ENCODE measurements around the gene ANKRD28. TPM values are rescaled to one million over a fixed set of nuclear protein-coding genes. Genes with fewer than 3 reads are reported as not detected.

Gene ANKRD28
- total and polyA plus RNA-seq, 9 of the 15 experiments (the other 6 are each of a cell fraction or from before 2014, with no cell fraction given), result 11.7 to 66.0 (median 36.7) TPM

DNA sequence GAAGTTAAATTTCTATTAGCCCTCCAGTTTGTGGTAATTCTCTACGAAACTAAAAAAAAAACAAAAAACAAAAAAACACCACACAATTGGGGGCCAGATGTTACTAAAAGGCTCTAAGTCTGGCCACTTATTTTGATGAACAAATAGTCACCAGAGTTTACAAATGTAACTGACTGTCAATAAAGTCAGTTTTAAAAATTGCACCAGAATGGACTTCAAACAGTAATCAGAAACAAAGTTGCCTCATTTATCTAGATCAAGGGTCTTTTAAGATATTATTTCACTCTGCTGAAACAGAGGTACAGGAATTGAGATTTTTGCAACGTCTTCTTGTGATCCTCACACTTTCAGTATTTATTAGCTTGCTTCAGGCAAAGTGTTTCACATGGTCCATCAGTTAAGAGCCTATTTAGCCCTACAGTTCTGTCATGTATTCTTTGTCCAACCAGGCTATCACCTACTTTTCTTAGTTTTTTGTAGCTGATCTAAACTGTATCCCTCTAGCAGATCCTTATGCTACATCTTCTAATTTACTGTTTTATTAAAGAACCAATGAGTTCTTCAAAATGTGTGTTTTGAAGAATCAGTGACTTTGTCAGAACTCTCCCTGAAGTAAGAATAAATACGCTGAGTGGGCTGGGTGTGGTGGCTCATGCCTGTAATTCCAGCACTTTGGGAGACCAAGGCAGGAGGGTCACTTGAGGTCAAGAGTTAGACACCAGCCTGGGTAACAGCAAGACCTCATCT, 74.7 kb downstream of the ANKRD28 start:
- H3K9ac ChIP-seq (ENCODE audit: insufficient read depth in 1 of 2, low read depth in 2 of 2, low read length in 2 of 2), result no peak overlapping the region
- no peaks in the 10 kb centered on the region for H4K20me1 ChIP-seq (replicated peaks; ENCODE audit: control insufficient read depth, insufficient read depth, low read length)
- H3K79me2 ChIP-seq (ENCODE audit: control insufficient read depth, insufficient read depth, low read length), result no peaks in the 10 kb centered on the region
- ChIA-PET POLR2A (interaction anchor here (1.5 kb wide), 1 partner anchor 11 kb away, joined by 4 read pairs; no protein-coding TSS in a partner anchor), CTCF (ENCODE audit: low intra/inter-chr PET ratio) (no interaction called here)
- no peak overlapping the region for H3K4me3 ChIP-seq
- no peaks in the 10 kb centered on the region for H3K27me3 ChIP-seq (ENCODE audit: control insufficient read depth in 2 of 2, insufficient read depth in 2 of 2, low read length in 2 of 2)
- DNase-seq (ENCODE audit: extremely low read depth in 1 of 4, low spot score in 3 of 4) (no peak), FAIRE-seq (no peak), ATAC-seq (no peak)
- WGBS (ENCODE audit: insufficient coverage, low coverage, missing lambda C conversion rate), result 65% methylated on average over 3 of the region's 3 CpGs
- no peaks in the 10 kb centered on the region for H3K9me3 ChIP-seq (replicated peaks; ENCODE audit: control insufficient read depth, insufficient read depth, low read depth, low read length)
- BruUV-seq (replicated peaks), result no TSS peak
- no peak overlapping the region for H3K27ac ChIP-seq (ENCODE audit: extremely low read depth, low read depth, low read length)
- intact Hi-C loops (cut with micrococcal nuclease), result no loop called here
- H2AFZ ChIP-seq (ENCODE audit: low read depth, low read length), result no peak overlapping the region
- H3K9me1 ChIP-seq (ENCODE audit: control insufficient read depth, insufficient read depth, low read length), result no peaks in the 10 kb centered on the region
- H3K36me3 ChIP-seq (ENCODE audit: control insufficient read depth, insufficient read depth, low read length), result peaks cover 54% of the 10 kb centered on the region
- no peak overlapping the region for H3K4me2 ChIP-seq (ENCODE audit: insufficient read depth, low read length)
- in situ Hi-C loops (cut with MboI), result no loop called here
- no peaks in the 10 kb centered on the region for H3K4me1 ChIP-seq (replicated peaks in 1 of 2; ENCODE audit: control insufficient read depth in 2 of 2, insufficient read depth in 2 of 2, low read length in 2 of 2)
- TF ChIP-seq DDX20 (tag; IDR thresholded peaks at IDR 0.05; ENCODE audit: low read depth) (no peak), SMC3 (conservative IDR thresholded peaks at IDR 0.05; ENCODE audit: insufficient read depth, low read depth, low read length) (no peak), U2AF2 (optimal IDR thresholded peaks at IDR 0.05; ENCODE audit: low read depth, low read length) (no peak), ZBTB7A (IDR thresholded peaks at IDR 0.05; ENCODE audit: borderline replicate concordance, control insufficient read depth, low read depth, low read length) (no peak), ZKSCAN3 (CRISPR knock-in tag; IDR thresholded peaks at IDR 0.05) (no peak), BHLHE40 (IDR thresholded peaks at IDR 0.05; ENCODE audit: low read length) (no peak), POLR2G (IDR thresholded peaks at IDR 0.05; ENCODE audit: low read depth, low read length) (no peak), JUN (IDR thresholded peaks at IDR 0.05; ENCODE audit: borderline replicate concordance, low read depth, low read length) (no peak), JUN (CRISPR knock-in tag; IDR thresholded peaks at IDR 0.05; ENCODE audit: borderline replicate concordance) (no peak)
- TF ChIP-seq, protein P1, sequence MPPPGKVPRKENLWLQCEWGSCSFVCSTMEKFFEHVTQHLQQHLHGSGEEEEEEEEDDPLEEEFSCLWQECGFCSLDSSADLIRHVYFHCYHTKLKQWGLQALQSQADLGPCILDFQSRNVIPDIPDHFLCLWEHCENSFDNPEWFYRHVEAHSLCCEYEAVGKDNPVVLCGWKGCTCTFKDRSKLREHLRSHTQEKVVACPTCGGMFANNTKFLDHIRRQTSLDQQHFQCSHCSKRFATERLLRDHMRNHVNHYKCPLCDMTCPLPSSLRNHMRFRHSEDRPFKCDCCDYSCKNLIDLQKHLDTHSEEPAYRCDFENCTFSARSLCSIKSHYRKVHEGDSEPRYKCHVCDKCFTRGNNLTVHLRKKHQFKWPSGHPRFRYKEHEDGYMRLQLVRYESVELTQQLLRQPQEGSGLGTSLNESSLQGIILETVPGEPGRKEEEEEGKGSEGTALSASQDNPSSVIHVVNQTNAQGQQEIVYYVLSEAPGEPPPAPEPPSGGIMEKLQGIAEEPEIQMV (tag; conservative IDR thresholded peaks at IDR 0.05; ENCODE audit: low read depth), result no peak
- TF ChIP-seq, protein P2, sequence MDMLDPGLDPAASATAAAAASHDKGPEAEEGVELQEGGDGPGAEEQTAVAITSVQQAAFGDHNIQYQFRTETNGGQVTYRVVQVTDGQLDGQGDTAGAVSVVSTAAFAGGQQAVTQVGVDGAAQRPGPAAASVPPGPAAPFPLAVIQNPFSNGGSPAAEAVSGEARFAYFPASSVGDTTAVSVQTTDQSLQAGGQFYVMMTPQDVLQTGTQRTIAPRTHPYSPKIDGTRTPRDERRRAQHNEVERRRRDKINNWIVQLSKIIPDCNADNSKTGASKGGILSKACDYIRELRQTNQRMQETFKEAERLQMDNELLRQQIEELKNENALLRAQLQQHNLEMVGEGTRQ (CRISPR knock-in tag; IDR thresholded peaks at IDR 0.05), result no peak
- TF ChIP-seq, protein P3, sequence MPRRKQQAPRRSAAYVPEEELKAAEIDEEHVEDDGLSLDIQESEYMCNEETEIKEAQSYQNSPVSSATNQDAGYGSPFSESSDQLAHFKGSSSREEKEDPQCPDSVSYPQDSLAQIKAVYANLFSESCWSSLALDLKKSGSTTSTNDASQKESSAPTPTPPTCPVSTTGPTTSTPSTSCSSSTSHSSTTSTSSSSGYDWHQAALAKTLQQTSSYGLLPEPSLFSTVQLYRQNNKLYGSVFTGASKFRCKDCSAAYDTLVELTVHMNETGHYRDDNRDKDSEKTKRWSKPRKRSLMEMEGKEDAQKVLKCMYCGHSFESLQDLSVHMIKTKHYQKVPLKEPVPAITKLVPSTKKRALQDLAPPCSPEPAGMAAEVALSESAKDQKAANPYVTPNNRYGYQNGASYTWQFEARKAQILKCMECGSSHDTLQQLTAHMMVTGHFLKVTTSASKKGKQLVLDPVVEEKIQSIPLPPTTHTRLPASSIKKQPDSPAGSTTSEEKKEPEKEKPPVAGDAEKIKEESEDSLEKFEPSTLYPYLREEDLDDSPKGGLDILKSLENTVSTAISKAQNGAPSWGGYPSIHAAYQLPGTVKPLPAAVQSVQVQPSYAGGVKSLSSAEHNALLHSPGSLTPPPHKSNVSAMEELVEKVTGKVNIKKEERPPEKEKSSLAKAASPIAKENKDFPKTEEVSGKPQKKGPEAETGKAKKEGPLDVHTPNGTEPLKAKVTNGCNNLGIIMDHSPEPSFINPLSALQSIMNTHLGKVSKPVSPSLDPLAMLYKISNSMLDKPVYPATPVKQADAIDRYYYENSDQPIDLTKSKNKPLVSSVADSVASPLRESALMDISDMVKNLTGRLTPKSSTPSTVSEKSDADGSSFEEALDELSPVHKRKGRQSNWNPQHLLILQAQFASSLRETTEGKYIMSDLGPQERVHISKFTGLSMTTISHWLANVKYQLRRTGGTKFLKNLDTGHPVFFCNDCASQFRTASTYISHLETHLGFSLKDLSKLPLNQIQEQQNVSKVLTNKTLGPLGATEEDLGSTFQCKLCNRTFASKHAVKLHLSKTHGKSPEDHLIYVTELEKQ (CRISPR knock-in tag; IDR thresholded peaks at IDR 0.05), result no peak
- TF ChIP-seq, protein P4, sequence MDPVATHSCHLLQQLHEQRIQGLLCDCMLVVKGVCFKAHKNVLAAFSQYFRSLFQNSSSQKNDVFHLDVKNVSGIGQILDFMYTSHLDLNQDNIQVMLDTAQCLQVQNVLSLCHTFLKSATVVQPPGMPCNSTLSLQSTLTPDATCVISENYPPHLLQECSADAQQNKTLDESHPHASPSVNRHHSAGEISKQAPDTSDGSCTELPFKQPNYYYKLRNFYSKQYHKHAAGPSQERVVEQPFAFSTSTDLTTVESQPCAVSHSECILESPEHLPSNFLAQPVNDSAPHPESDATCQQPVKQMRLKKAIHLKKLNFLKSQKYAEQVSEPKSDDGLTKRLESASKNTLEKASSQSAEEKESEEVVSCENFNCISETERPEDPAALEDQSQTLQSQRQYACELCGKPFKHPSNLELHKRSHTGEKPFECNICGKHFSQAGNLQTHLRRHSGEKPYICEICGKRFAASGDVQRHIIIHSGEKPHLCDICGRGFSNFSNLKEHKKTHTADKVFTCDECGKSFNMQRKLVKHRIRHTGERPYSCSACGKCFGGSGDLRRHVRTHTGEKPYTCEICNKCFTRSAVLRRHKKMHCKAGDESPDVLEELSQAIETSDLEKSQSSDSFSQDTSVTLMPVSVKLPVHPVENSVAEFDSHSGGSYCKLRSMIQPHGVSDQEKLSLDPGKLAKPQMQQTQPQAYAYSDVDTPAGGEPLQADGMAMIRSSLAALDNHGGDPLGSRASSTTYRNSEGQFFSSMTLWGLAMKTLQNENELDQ (CRISPR knock-in tag; IDR thresholded peaks at IDR 0.05; ENCODE audit: borderline replicate concordance), result no peak

Measured in K562 (cell line).